ENCODE results near the gene USP53.

DNA sequence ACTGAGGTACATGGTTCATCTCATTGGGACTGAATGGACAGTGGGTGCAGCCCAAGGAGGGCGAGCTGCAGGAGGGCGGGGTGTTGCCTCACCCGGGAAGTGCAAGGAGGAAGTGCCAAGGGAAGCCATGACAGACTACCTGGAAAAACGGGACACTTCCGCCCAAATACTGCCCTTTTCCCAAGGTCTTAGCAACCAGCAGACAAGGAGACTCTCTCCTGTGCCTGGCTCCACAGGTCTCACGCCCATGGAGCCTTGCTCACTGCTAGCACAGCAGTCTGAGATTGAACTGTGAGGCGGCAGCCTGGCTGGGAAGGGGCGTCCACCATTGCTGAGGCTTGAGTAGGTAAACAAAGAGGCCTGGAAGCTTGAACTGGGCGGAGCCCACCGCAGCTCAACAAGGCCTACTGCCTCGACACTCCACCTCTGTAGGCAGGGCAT, 14.7 kb upstream of the USP53 start:
- TF ChIP-seq CTCF (IDR thresholded peaks at IDR 0.05 in 2 of 3, conservative IDR thresholded peaks at IDR 0.05 in 1 of 3; ENCODE audit: control insufficient read depth in 2 of 3, extremely low read depth in 1 of 3, insufficient read depth in 1 of 3, low read depth in 3 of 3, low read length in 3 of 3) (no peak), EZH2 (IDR thresholded peaks at IDR 0.05; ENCODE audit: borderline replicate concordance, control insufficient read depth, low read depth, low read length) (no peak), MXI1 (IDR thresholded peaks at IDR 0.05; ENCODE audit: low read depth, low read length) (no peak), MAX (IDR thresholded peaks at IDR 0.05; ENCODE audit: low read depth, low read length) (no peak), TARDBP (IDR thresholded peaks at IDR 0.05; ENCODE audit: borderline replicate concordance) (no peak), PBX3 (IDR thresholded peaks at IDR 0.05; ENCODE audit: insufficient replicate concordance, low read depth, low read length) (no peak), SIN3A (IDR thresholded peaks at IDR 0.05; ENCODE audit: low read depth, low read length) (no peak), ZBTB40 (IDR thresholded peaks at IDR 0.05; ENCODE audit: borderline replicate concordance) (no peak), NR2C1 (IDR thresholded peaks at IDR 0.05) (no peak), POLR2AphosphoS2 (IDR thresholded peaks at IDR 0.05; ENCODE audit: low read depth, low read length) (no peak), FOS (IDR thresholded peaks at IDR 0.05; ENCODE audit: borderline replicate concordance, extremely low read depth, insufficient read length) (no peak)

All from GM12878 (cell line).